GM23338 (cell line): ENCODE results near the gene PCDHGA1. TPM values are rescaled to one million over a fixed set of nuclear protein-coding genes. Genes with fewer than 3 reads are reported as not detected.

Experiments
- ATAC-seq: fragments of 200-7000 bp; cut with Tn5 transposase; 3 replicates; pipeline ENCODE4 v1.9.1; 2020
- DNase-seq: peaks from one replicate; pipeline ENCODE4 v3.0.0-alpha.2; 2015; ENCODE audit warnings: low spot score
- H2AFZ ChIP-seq: fragments of 200-600 bp; sonication (generic); 2 replicates; pipeline ENCODE4 v1.8.0; 2016; ENCODE audit warnings: antibody characterized with exemption, mild to moderate bottlenecking, moderate library complexity
- H3F3A ChIP-seq: fragments of 200-600 bp; sonication (generic); replicated peaks from 2 replicates; pipeline ENCODE4 v1.8.0; 2017; ENCODE audit warnings: antibody characterized with exemption, mixed run types, low read depth
- H3K27ac ChIP-seq: fragments of 200-600 bp; sonication (generic); 2 replicates; pipeline ENCODE4 v1.6.1; 2016; ENCODE audit warnings: low read depth
- H3K27me3 ChIP-seq: fragments of 200-600 bp; sonication (generic); 2 replicates; pipeline ENCODE4 v1.8.0; 2016; ENCODE audit warnings: mild to moderate bottlenecking, mixed run types, moderate library complexity; ENCODE audit not compliant: insufficient read depth
- H3K36me3 ChIP-seq: fragments of 200-600 bp; sonication (generic); 2 replicates; pipeline ENCODE4 v1.8.0; 2016; ENCODE audit warnings: mild to moderate bottlenecking; ENCODE audit not compliant: insufficient read depth
- H3K4me1 ChIP-seq: fragments of 200-600 bp; sonication (generic); 2 replicates; pipeline ENCODE4 v1.8.0; 2016; ENCODE audit warnings: mild to moderate bottlenecking, moderate library complexity; ENCODE audit not compliant: insufficient read depth
- H3K4me2 ChIP-seq: fragments of 200-600 bp; sonication (generic); 2 replicates; pipeline ENCODE4 v1.7.1; 2017; ENCODE audit warnings: mixed run types
- H3K4me3 ChIP-seq: fragments of 200-600 bp; sonication (generic); 2 replicates; pipeline ENCODE4 v1.6.1; 2016; ENCODE audit warnings: mixed run types
- H3K79me2 ChIP-seq: fragments of 200-600 bp; sonication (generic); replicated peaks from 2 replicates; pipeline ENCODE4 v1.8.0; 2017; ENCODE audit warnings: mild to moderate bottlenecking; ENCODE audit not compliant: insufficient read depth
- H3K9me2 ChIP-seq: fragments of 200-600 bp; sonication (generic); 2 replicates; pipeline ENCODE4 v1.8.0; 2017; ENCODE audit not compliant: insufficient read depth
- H4K20me1 ChIP-seq: fragments of 200-600 bp; sonication (generic); replicated peaks from 2 replicates; pipeline ENCODE4 v1.8.0; 2017; ENCODE audit warnings: mild to moderate bottlenecking; ENCODE audit not compliant: insufficient read depth
- H3K27ac Mint-ChIP-seq: 2 replicates; pipeline ENCODE4 v1.8.0; 2020; ENCODE audit warnings: inconsistent platforms, mild to moderate bottlenecking, moderate library complexity, mixed read lengths
- H3K27me3 Mint-ChIP-seq: 3 replicates; pipeline ENCODE4 v1.8.0; 2022; ENCODE audit warnings: low read depth, mild to moderate bottlenecking, moderate library complexity, mixed read lengths, inconsistent platforms; ENCODE audit not compliant: insufficient read depth, poor library complexity
- H3K36me3 Mint-ChIP-seq: 3 replicates; pipeline ENCODE4 v1.8.0; 2021; ENCODE audit warnings: low read depth, mild to moderate bottlenecking, inconsistent platforms, moderate library complexity, mixed read lengths
- H3K4me1 Mint-ChIP-seq: 3 replicates; pipeline ENCODE4 v1.8.0; 2020; ENCODE audit warnings: mild to moderate bottlenecking, inconsistent platforms, mixed read lengths
- H3K4me3 Mint-ChIP-seq: 3 replicates; pipeline ENCODE4 v1.8.0; 2021; ENCODE audit warnings: moderate library complexity, mild to moderate bottlenecking, inconsistent platforms, mixed read lengths
- H3K9me3 Mint-ChIP-seq: 3 replicates; pipeline ENCODE4 v1.8.0; 2020; ENCODE audit warnings: moderate library complexity, mild to moderate bottlenecking, inconsistent platforms, mixed read lengths
- CREB1 ChIP-seq: fragments of 250-450 bp; sonication (Bioruptor Pico); IDR thresholded peaks from 2 replicates; pipeline ENCODE4 v1.5.0; 2020; ENCODE audit warnings: low read depth, mild to moderate bottlenecking, moderate library complexity
- EZH2 ChIP-seq: fragments of 200-600 bp; sonication (generic); IDR thresholded peaks from one replicate; pipeline ENCODE4 v1.8.0; 2017; ENCODE audit warnings: antibody characterized with exemption, mild to moderate bottlenecking, low read depth; ENCODE audit not compliant: unreplicated experiment
- JUNB ChIP-seq: IDR thresholded peaks from one replicate; pipeline ENCODE4 v1.6.1; 2016; ENCODE audit warnings: antibody characterized with exemption; ENCODE audit not compliant: unreplicated experiment
- POLR2AphosphoS5 ChIP-seq: IDR thresholded peaks from 2 replicates; pipeline ENCODE4 v1.6.1; 2016; ENCODE audit warnings: antibody characterized with exemption, low read depth
- STAT1 ChIP-seq: IDR thresholded peaks from one replicate; pipeline ENCODE4 v1.6.1; 2016; ENCODE audit warnings: antibody characterized with exemption; ENCODE audit not compliant: unreplicated experiment
- ZNF462 ChIP-seq: fragments of 250-450 bp; sonication (Bioruptor Pico); IDR thresholded peaks from 2 replicates; pipeline ENCODE4 v1.5.0; 2020; ENCODE audit warnings: mild to moderate bottlenecking, moderate library complexity
- polyA plus RNA-seq: library from polyadenylated mRNA; unstranded; fragments of >200 nt; fragmentation: Nextera tagmentation; extraction: Ambion mirVana; gene quantifications from 2 replicates; pipeline ENCODE4 v1.2.1, GENCODE V29; 2016
- total RNA-seq: library from RNA; depleted of rRNA; stranded (reverse); fragments of >200 nt; shearing (Covaris generic); gene quantifications from 2 replicates; pipeline ENCODE4 v1.2.3, GENCODE V29; 2014

Gene PCDHGA1
- total and polyA plus RNA-seq, 2 experiments from 2014 or later = 0.39 to 1.7 TPM

DNA sequence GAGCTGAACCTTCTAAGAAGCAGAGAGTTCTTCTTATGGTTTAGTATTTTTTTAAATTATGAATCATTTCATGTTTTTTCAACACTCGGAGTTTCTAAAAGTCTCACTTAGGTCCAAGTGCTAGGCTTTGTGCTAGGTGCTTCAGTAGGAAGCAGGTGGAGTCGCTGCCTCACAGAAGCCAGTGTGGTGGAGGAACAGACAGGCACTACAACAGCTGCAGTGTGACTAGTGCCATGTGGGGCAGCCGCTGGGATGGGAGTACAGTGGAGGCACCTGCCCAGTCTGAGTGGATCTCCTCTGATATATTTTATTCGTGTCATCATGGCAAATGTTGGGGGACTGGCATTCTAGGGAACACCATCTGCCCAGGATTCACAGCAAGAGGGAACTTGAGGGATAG lies 173.9 kb downstream of the PCDHGA1 start:
- no peak for ATAC-seq
- H3K9me3 Mint-ChIP-seq = no peaks in the 10 kb centered on the region
- no peaks in the 10 kb centered on the region for H3F3A ChIP-seq
- H3K4me3 Mint-ChIP-seq = no peak overlapping the region
- no peaks in the 10 kb centered on the region for H3K9me2 ChIP-seq
- no peak overlapping the region for H2AFZ ChIP-seq
- no peaks in the 10 kb centered on the region for H4K20me1 ChIP-seq
- peaks cover 9% of the 10 kb centered on the region for H3K36me3 Mint-ChIP-seq
- DNase-seq = no peak
- peaks cover 14% of the 10 kb centered on the region for H3K4me1 ChIP-seq
- no peak overlapping the region for H3K4me2 ChIP-seq
- TF ChIP-seq CREB1 (CRISPR knock-in tag) = no peak
- TF ChIP-seq STAT1 = no peak
- no peak for TF ChIP-seq EZH2
- no peak for TF ChIP-seq JUNB
- no peak for TF ChIP-seq POLR2AphosphoS5
- TF ChIP-seq ZNF462 (CRISPR knock-in tag) = no peak
- no peaks in the 10 kb centered on the region for H3K79me2 ChIP-seq
- H3K4me1 Mint-ChIP-seq = peaks cover 26% of the 10 kb centered on the region
- no peak overlapping the region for H3K27ac Mint-ChIP-seq
- H3K27me3 ChIP-seq = no peaks in the 10 kb centered on the region
- H3K27me3 Mint-ChIP-seq = peaks cover 12% of the 10 kb centered on the region
- H3K4me3 ChIP-seq = no peak overlapping the region
- H3K36me3 ChIP-seq = no peaks in the 10 kb centered on the region
- H3K27ac ChIP-seq = no peak overlapping the region
